ENCODE measurements around the gene EFNA3. TPM values are rescaled to one million over a fixed set of nuclear protein-coding genes. Genes with fewer than 3 reads are reported as not detected.
A peak's percentile ranks its signal among the peaks of the same experiment; 100 is the strongest.

Gene EFNA3
- total RNA-seq, 3 donors from 2014 or later = 2.1 to 17.4 (median 5.6) TPM

DNA sequence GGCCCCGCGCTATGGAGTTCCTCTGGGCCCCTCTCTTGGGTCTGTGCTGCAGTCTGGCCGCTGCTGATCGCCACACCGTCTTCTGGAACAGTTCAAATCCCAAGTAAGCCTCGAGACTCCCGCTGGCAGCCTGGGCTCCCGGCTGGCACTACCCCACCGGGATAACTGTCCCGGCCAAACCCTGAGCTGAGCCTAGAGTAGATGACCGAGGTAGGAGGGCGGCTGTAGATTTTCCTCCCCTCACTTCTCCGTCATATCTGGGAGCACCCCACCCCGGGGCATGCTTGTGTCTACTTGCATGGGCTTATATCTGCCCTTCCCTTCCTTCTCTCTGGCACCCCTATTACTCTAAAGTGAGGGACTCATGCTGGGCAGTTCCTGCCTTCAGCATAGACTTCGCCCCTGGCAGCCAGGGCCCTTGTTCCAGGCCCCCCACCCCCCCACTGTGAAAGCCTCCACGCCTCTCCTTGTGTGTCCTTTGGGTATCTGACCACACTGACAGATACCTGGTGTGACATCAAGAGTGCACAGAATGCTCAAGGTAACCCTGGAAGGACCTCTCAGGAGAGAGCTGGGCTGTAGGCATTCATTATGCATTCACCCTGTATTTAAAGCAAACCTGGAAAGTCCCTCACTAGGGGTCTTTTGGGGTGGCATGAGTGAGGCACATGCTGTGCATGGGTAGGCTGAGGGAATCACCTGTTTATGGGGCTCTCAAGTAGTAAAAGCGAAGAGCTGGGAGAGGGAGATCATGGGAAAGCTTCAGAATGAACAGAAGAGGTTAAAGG is 49.5 kb downstream of the EFNA3 start:
- ATAC-seq (no peak), DNase-seq (peak in 1 of 3 donors; percentile 44)
- Histone ChIP-seq H3K4me3 (peak overlapping the region; percentile 63), H3K9me3 (no peaks in the 10 kb centered on the region), H3K4me1 (ENCODE audit: low read depth) (peaks cover 30% of the 10 kb centered on the region), H3K36me3 (ENCODE audit: low read depth) (peaks cover 1% of the 10 kb centered on the region)
- TF ChIP-seq, protein P1, sequence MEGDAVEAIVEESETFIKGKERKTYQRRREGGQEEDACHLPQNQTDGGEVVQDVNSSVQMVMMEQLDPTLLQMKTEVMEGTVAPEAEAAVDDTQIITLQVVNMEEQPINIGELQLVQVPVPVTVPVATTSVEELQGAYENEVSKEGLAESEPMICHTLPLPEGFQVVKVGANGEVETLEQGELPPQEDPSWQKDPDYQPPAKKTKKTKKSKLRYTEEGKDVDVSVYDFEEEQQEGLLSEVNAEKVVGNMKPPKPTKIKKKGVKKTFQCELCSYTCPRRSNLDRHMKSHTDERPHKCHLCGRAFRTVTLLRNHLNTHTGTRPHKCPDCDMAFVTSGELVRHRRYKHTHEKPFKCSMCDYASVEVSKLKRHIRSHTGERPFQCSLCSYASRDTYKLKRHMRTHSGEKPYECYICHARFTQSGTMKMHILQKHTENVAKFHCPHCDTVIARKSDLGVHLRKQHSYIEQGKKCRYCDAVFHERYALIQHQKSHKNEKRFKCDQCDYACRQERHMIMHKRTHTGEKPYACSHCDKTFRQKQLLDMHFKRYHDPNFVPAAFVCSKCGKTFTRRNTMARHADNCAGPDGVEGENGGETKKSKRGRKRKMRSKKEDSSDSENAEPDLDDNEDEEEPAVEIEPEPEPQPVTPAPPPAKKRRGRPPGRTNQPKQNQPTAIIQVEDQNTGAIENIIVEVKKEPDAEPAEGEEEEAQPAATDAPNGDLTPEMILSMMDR (IDR thresholded peaks at IDR 0.05) = no peak
- intact Hi-C loops (cut with DNase I, micrococcal nuclease) = no loop called here

DNA sequence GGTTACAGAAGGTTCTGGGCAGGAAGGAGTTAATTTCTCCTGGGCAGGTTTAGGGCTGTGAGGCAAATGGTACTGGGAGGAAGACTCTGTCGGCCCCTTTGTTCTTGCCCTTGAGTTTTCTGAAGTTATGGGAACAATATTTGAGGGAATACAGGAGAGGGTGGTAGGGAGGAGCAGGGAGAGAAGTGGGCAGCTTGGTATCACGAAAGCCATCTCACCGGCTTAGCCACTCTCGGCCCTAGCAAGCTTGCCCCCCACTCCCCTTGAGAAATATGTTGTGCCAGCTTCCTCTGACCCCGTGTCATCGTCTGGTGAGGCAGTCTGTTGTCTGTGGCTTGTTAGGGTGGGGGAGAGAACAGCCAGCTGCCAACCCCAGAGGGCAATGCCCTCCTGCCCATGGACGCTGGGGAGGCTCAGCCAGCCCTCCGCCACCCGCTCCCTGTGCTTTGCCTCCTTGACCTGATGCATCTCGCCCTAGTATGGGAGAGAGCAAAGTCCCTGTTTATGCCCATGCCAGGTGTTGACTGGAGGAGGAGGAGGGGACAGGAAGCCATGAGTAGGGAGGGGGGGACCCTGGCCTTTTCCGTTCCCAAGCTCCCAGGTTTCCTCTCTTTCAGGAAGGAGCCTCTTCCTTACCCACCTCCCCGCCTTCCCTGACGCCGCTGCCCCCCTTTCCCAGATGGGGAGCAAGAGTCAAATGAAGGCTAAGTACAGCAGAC is 50.3 kb downstream of the EFNA3 start:
- Histone ChIP-seq H3K4me3 (peak overlapping the region; percentile 63), H3K36me3 (ENCODE audit: low read depth) (peaks cover 6% of the 10 kb centered on the region), H3K9me3 (no peaks in the 10 kb centered on the region), H3K4me1 (ENCODE audit: low read depth) (peaks cover 36% of the 10 kb centered on the region)
- TF ChIP-seq, protein P1 (IDR thresholded peaks at IDR 0.05) = no peak
- DNase-seq (peak; percentile 77 to 88 (median 85)), ATAC-seq (peak; percentile 55)
- intact Hi-C loops (cut with DNase I, micrococcal nuclease) = no loop called here

DNA sequence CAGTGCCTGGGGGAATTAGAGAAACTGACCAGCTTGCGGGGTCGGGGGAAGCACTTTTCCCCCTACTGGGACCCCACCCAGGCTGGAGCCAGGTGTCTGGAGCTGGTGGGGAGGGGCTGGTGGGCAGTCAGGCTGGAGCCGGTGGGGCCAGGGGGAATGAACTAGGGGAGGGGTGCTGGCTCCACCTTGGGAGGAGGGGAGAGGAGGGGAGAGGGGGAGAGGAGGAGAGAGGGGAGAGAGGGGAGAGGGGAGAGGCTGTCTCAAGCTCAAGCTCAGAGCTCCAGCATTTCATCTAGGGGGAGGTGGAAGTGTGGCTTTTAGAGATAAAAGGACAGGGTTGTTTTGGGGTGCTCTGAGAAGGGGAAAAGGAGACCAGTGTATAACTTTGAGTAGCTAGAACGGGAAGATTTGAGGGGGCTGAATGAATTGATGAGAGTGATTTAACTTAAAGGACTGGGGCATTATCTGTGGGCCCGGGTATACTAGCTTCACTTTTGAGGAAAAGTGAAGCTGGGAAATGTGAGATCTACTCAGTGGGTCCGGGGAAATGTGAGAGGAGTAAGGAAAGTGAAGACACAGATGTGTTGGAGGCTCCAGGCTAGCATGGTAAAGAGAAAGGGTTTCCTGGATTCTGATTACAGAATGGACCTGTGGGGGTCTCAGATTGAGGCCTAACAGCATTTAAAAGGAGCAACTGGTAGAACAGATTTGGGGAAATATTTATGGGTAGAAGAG is 51.8 kb downstream of the EFNA3 start:
- TF ChIP-seq, protein P1 (IDR thresholded peaks at IDR 0.05) = no peak
- Histone ChIP-seq H3K4me1 (ENCODE audit: low read depth) (peaks cover 27% of the 10 kb centered on the region), H3K9me3 (no peaks in the 10 kb centered on the region), H3K36me3 (ENCODE audit: low read depth) (peaks cover 6% of the 10 kb centered on the region), H3K4me3 (no peak overlapping the region)
- no peak for DNase-seq
- ATAC-seq = no peak
- intact Hi-C loops (cut with DNase I, micrococcal nuclease) = no loop called here

DNA sequence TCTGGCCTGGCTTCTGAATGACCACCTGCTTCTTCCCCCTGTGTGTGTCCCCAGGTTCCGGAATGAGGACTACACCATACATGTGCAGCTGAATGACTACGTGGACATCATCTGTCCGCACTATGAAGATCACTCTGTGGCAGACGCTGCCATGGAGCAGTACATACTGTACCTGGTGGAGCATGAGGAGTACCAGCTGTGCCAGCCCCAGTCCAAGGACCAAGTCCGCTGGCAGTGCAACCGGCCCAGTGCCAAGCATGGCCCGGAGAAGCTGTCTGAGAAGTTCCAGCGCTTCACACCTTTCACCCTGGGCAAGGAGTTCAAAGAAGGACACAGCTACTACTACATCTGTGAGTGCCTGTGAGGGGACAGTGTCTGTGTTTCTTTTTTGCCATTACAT is 52.6 kb downstream of the EFNA3 start:
- Histone ChIP-seq H3K4me3 (no peak overlapping the region), H3K36me3 (ENCODE audit: low read depth) (peaks cover 6% of the 10 kb centered on the region), H3K9me3 (no peaks in the 10 kb centered on the region), H3K4me1 (ENCODE audit: low read depth) (peaks cover 25% of the 10 kb centered on the region)
- TF ChIP-seq, protein P1 (IDR thresholded peaks at IDR 0.05) = no peak
- ATAC-seq (no peak), DNase-seq (peak in 2 of 3 donors; percentile 23 to 35)
- intact Hi-C loops (cut with DNase I, micrococcal nuclease) = no loop called here

DNA sequence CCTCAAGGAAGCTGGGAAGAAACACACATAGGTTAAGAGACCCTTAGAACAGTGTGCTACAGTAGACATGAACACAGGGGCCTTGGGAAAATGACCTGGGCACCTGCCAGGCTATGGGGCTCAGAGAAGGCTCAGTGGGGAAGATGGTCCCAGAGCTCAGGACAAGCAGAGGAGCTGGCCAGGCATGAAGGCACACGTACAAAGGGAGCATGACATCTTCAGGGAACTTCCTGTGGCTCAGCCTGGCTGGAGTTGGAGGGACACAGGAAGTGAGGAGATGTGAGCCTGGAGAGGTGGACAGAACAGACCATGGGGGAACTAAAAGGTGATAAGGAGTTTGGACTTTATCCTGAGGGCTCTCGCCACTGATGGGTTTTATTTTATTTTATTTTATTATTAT is 53.2 kb downstream of the EFNA3 start:
- DNase-seq (no peak), ATAC-seq (no peak)
- no peak overlapping the region for H3K4me3 ChIP-seq
- H3K36me3 ChIP-seq (ENCODE audit: low read depth) = peaks cover 6% of the 10 kb centered on the region
- intact Hi-C loops (cut with DNase I, micrococcal nuclease) = no loop called here
- peaks cover 28% of the 10 kb centered on the region for H3K4me1 ChIP-seq (ENCODE audit: low read depth)
- TF ChIP-seq, protein P1 (IDR thresholded peaks at IDR 0.05) = no peak
- no peaks in the 10 kb centered on the region for H3K9me3 ChIP-seq
